ENCODE results near the gene BORCS8.
A peak's percentile ranks its signal among the peaks of the same experiment; 100 is the strongest.

The BORCS8 gene

GRCh38 chr19:19213426-19214158 lies 21.6 kb upstream of the BORCS8 start:
- no peak for DNase-seq (ENCODE audit: low spot score)

- DNase-seq (ENCODE audit: low spot score): no peak
These were observed 21.0 kb upstream of the BORCS8 start for GRCh38 chr19:19212916-19213315.

- DNase-seq (ENCODE audit: low spot score): no peak
These were observed 19.8 kb upstream of the BORCS8 start, which contains the start of gene NCAN for GRCh38 chr19:19211499-19212420. Gene NCAN (plus strand): TSS chr19:19211958. CDS start chr19:19216954, 4,996 bp downstream.

GRCh38 chr19:19209372-19209771 lies 17.4 kb upstream of the BORCS8 start:
- DNase-seq (ENCODE audit: low spot score): no peak

GRCh38 chr19:19207637-19208572 lies 16.0 kb upstream of the BORCS8 start:
- DNase-seq (ENCODE audit: low spot score): no peak

GRCh38 chr19:19206938-19207337 lies 15.0 kb upstream of the BORCS8 start:
- DNase-seq (ENCODE audit: low spot score): no peak

GRCh38 chr19:19205416-19206410 lies 13.8 kb upstream of the BORCS8 start:
- no peak for DNase-seq (ENCODE audit: low spot score)

- DNase-seq (ENCODE audit: low spot score): no peak
These were observed 12.2 kb upstream of the BORCS8 start for GRCh38 chr19:19204181-19204580.

GRCh38 chr19:19203012-19203856 lies 11.3 kb upstream of the BORCS8 start, which contains the start of gene NR2C2AP:
Gene NR2C2AP (minus strand): TSS chr19:19203414. CDS start chr19:19203060, 354 bp downstream.
- peak; percentile 92 for DNase-seq (ENCODE audit: low spot score)

- no peak for DNase-seq (ENCODE audit: low spot score)
These were observed 10.7 kb upstream of the BORCS8 start for GRCh38 chr19:19202707-19203011.

- DNase-seq (ENCODE audit: low spot score): no peak
These were observed 10.0 kb upstream of the BORCS8 start for GRCh38 chr19:19201697-19202630.

GRCh38 chr19:19193926-19194325 lies 2.0 kb upstream of the BORCS8 start:
- DNase-seq (ENCODE audit: low spot score): no peak

GRCh38 chr19:19192910-19193423 lies 1.0 kb upstream of the BORCS8 start:
- DNase-seq (ENCODE audit: low spot score): no peak

GRCh38 chr19:19191768-19192077 lies 229 bp downstream of the BORCS8 start:
- DNase-seq (ENCODE audit: low spot score): no peak

- no peak for DNase-seq (ENCODE audit: low spot score)
These were observed 5.2 kb downstream of the BORCS8 start for GRCh38 chr19:19186742-19187141.

- peak; percentile 69 for DNase-seq (ENCODE audit: low spot score)
These were observed 5.9 kb downstream of the BORCS8 start for GRCh38 chr19:19185853-19186740.

- no peak for DNase-seq (ENCODE audit: low spot score)
These were observed 10.4 kb downstream of the BORCS8 start for GRCh38 chr19:19181488-19181998.

All from CD4-positive, alpha-beta T cell treated with Interleukin-15 for 4 hours (primary cell).